Ectodermal cell (in vitro differentiated cells): ENCODE results near the gene ESRRG.

Experiments
- H3K27ac ChIP-seq: 2 replicates; pipeline ENCODE4 v1.7.0; 2013; ENCODE audit warnings: mild to moderate bottlenecking, low read depth, low read length; ENCODE audit not compliant: insufficient read depth, poor library complexity, severe bottlenecking
- H3K27me3 ChIP-seq: 2 replicates; pipeline ENCODE4 v1.7.0; 2013; ENCODE audit warnings: mild to moderate bottlenecking, low read length; ENCODE audit not compliant: insufficient read depth, control insufficient read depth, poor library complexity, severe bottlenecking
- H3K36me3 ChIP-seq: one replicate; pipeline ENCODE4 v1.7.0; 2013; ENCODE audit warnings: low read length; ENCODE audit not compliant: control insufficient read depth, insufficient read depth
- H3K4me1 ChIP-seq: one replicate; pipeline ENCODE4 v1.7.0; 2013; ENCODE audit warnings: low read length; ENCODE audit not compliant: control insufficient read depth, insufficient read depth
- H3K4me3 ChIP-seq: 2 replicates; pipeline ENCODE4 v1.7.0; 2013; ENCODE audit warnings: low read depth, low read length, control low read depth; ENCODE audit not compliant: insufficient read depth
- H3K9me3 ChIP-seq: 2 replicates; pipeline ENCODE4 v1.7.0; 2013; ENCODE audit warnings: mild to moderate bottlenecking, low read length, moderate library complexity; ENCODE audit not compliant: control insufficient read depth
- WGBS, 2 experiments: methylation state at CpG; one replicate each; pipeline ENCODE4 v1.1.7; 2013; ENCODE audit warnings: missing lambda C conversion rate in 2 of 2; 5-methylcytosine and 5-hydroxymethylcytosine counted together

Gene ESRRG

DNA sequence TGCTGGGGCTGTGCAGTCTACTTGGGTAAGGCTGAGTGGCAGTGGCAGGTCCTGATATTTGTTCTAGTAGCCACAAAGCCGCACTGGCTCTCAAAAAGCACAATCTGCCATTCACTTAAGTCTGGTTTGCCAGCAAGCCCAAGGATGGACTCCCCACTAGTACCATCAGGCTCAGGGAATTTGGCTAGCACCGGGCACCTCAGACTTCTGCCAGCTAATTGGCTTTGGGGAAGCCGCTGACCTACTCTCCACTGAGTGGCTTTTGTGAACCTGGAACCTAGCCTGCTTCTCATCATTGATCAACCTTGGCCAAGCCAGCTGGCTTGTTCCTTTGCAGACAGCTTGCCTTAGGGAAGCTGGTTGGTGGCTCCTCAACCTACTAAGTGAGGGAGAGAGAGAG, 83.1 kb downstream of the ESRRG start:
- no peaks in the 10 kb centered on the region for H3K27me3 ChIP-seq
- H3K9me3 ChIP-seq = no peaks in the 10 kb centered on the region
- no peaks in the 10 kb centered on the region for H3K4me1 ChIP-seq
- H3K27ac ChIP-seq = no peak overlapping the region
- H3K4me3 ChIP-seq = no peak overlapping the region
- 90 to 92% methylated on average over 3 of the region's 3 CpGs for WGBS, 2 experiments
- no peaks in the 10 kb centered on the region for H3K36me3 ChIP-seq

DNA sequence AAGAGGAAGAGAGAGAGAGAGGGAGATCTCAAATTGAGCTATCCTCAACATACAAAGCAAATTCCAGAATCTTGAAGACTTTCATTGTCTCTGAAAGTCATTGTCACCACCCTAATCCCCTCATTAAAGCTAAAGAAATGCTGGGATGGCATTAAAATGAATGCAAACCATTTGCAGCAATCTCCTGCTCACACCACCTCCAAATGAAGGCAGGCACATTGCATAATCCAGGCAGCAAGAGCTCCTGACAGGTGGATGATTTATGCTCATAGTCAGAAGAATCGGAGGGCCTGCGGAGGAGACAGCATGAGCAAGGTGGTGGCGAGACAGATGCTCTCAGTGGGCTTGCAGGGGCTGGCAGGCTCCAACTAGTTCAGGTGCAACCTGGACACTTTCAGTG, 90.2 kb downstream of the ESRRG start:
- Histone ChIP-seq H3K27me3 (no peaks in the 10 kb centered on the region), H3K4me3 (no peak overlapping the region), H3K9me3 (no peaks in the 10 kb centered on the region), H3K4me1 (no peaks in the 10 kb centered on the region), H3K36me3 (no peaks in the 10 kb centered on the region), H3K27ac (no peak overlapping the region)
- WGBS, 2 experiments = 82% methylated on average over 3 of the region's 3 CpGs

DNA sequence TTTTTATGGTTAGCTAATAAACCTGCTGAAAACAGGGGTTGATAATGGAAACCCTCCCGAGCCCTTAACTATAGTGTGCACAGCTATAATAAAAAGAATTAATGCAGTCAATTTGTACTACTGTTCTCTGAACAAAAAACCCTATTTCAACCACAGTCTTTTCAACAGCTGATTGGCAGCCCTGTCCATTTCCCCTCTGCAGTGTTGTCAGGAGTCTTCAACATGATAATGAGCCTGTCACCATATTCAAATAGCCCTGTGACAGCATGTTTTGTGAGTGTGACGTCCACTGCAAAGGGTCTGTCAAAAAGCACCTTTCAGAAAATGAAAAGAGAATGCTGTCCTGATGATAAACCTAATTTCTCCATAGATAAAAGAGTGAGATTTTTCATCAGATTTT, 92.7 kb downstream of the ESRRG start:
- no peak overlapping the region for H3K27ac ChIP-seq
- H3K4me1 ChIP-seq = no peaks in the 10 kb centered on the region
- no peaks in the 10 kb centered on the region for H3K27me3 ChIP-seq
- H3K36me3 ChIP-seq = no peaks in the 10 kb centered on the region
- H3K9me3 ChIP-seq = no peaks in the 10 kb centered on the region
- no peak overlapping the region for H3K4me3 ChIP-seq
- WGBS, 2 experiments = 20 to 36% methylated on average over 2 of the region's 2 CpGs

DNA sequence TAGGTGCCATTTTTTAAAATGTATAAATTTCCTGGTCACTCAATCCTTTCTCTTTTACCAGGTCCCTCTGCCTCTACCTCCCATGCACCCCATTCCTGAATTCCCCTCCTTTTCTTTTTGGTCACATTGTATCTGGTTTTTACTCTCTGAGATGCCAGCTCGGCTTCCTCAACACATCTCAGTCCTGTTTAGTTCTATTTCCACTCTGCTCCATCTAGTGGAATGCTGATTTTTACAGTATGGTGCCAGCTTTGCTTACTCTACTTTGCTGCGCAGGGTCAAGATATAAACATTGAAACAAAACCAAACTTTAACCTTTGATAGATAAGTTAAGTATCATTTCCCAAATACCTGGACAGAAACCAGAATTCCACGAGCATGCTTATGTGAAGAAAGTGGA, 96.0 kb downstream of the ESRRG start:
- Histone ChIP-seq H3K4me3 (no peak overlapping the region), H3K27me3 (no peaks in the 10 kb centered on the region), H3K27ac (no peak overlapping the region), H3K9me3 (no peaks in the 10 kb centered on the region), H3K36me3 (no peaks in the 10 kb centered on the region), H3K4me1 (no peaks in the 10 kb centered on the region)
- 90 to 92% methylated on average over 3 of the region's 3 CpGs for WGBS, 2 experiments

DNA sequence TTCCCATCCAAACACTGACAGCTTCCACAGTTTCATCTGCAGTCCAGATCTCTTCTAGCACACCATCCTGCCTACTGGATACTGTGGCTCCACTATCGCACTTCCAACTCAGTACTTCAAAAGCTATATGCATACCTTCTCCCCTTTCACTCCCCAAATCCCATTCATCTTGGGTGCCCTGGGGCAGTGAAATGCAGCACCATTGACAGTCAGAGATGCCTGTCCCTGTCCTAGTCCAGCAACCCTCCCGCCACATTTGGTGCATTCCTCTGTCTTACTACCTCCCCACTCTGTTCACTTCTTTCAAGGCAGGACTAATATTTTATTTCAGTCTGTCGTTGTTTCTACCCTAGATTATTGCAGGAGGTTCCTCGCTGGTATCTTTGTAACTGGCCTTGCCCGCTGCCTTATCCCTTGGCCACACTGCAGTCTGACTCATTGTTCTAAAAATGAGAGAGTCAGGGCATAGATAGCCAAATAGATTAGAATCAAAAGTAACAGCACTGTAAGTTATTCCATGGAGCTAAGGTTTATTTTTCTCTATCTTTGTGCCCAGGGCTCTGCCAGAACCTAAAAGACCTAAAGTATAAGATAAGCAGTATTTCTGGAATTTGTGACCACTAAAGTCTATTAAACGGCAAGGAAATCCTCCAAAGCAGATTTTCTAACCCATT, 96.7 kb downstream of the ESRRG start:
- H3K27me3 ChIP-seq = no peaks in the 10 kb centered on the region
- no peaks in the 10 kb centered on the region for H3K9me3 ChIP-seq
- no peak overlapping the region for H3K27ac ChIP-seq
- no peaks in the 10 kb centered on the region for H3K36me3 ChIP-seq
- no peaks in the 10 kb centered on the region for H3K4me1 ChIP-seq
- 89 to 91% methylated on average over 6 of the region's 6 CpGs for WGBS, 2 experiments
- no peak overlapping the region for H3K4me3 ChIP-seq

DNA sequence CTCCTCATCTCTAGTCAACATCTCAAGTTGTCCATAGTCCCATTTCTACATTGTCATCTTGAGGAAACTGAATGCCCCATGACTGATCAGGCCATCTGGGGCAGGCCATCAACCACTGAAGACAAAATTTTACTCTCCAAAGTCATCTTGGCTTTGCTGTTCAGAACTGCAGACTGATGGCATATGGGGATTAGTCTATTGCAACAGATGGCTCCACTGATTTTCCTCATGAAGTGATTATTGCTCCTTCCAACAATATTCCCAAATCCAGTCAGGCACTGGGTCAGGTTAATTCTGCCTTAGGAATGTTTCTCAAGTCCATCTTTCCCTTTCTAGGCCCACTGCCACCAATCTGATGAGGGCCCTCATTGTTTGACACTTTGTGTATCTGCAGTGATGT, 101.7 kb downstream of the ESRRG start:
- Histone ChIP-seq H3K27me3 (no peaks in the 10 kb centered on the region), H3K36me3 (no peaks in the 10 kb centered on the region), H3K4me3 (no peak overlapping the region), H3K9me3 (no peaks in the 10 kb centered on the region), H3K27ac (no peak overlapping the region), H3K4me1 (no peaks in the 10 kb centered on the region)

DNA sequence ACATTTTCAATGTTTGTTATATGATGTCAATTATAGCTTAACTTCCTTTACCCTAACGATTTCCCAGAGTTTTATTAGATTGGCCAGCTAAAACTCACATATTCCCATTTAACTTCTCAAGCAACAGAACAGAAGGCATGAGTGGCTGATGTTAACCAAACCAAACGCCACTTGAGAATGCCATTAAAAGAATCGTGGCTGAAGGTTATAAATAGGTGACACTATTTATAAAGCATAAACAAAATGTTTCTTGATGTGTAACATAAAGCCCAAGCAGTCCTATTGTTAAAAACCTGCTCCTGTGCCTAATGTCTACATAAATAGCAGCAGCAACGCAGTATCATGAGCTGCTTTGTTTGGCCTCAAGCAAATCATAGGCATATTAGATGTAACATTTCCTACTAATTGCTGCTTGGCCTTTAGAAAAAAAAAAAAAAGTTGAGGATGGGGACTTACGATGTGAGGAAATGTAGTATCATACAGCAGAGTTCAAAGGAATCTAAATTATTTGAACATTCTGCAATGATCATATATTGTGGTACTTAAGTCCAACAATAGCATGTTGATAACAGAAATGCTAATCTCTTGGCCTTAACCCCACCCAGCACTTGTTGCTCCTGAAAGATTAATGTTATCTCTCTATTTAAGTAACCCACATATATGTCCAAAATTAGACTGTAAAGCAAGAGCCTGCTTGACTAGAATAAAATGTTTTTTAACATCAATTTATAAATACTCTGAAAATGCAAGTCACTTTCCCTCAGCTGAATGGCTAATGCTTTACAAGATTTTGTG, 106.0 kb downstream of the ESRRG start:
- Histone ChIP-seq H3K27ac (no peak overlapping the region), H3K27me3 (no peaks in the 10 kb centered on the region), H3K36me3 (no peaks in the 10 kb centered on the region), H3K4me3 (no peak overlapping the region), H3K9me3 (no peaks in the 10 kb centered on the region), H3K4me1 (no peaks in the 10 kb centered on the region)
- WGBS, 2 experiments = 96 to 97% methylated on average over 5 of the region's 5 CpGs

DNA sequence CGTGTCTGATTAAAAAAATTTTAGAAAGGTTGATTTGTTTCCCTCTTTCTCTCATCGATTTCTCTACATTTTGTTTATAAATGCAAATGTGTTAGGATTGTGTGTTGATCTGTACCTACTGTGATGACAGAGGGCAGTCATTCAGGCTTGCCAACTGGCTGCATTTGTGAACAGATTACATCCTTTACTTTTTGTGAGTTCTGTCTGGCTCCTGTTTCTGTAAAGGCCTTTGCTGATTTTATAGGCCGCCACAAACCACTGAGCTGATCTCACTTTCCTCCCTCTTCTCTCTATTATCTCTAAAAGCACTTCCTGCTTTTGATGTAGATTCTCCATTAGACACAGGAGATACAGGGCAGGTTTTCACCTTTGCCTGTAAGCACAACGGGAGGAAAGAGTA, 106.8 kb downstream of the ESRRG start:
- no peaks in the 10 kb centered on the region for H3K27me3 ChIP-seq
- no peaks in the 10 kb centered on the region for H3K9me3 ChIP-seq
- H3K4me1 ChIP-seq = no peaks in the 10 kb centered on the region
- no peak overlapping the region for H3K27ac ChIP-seq
- 88 to 96% methylated on average over 2 to 3 of the region's 4 CpGs for WGBS, 2 experiments
- no peaks in the 10 kb centered on the region for H3K36me3 ChIP-seq
- no peak overlapping the region for H3K4me3 ChIP-seq

DNA sequence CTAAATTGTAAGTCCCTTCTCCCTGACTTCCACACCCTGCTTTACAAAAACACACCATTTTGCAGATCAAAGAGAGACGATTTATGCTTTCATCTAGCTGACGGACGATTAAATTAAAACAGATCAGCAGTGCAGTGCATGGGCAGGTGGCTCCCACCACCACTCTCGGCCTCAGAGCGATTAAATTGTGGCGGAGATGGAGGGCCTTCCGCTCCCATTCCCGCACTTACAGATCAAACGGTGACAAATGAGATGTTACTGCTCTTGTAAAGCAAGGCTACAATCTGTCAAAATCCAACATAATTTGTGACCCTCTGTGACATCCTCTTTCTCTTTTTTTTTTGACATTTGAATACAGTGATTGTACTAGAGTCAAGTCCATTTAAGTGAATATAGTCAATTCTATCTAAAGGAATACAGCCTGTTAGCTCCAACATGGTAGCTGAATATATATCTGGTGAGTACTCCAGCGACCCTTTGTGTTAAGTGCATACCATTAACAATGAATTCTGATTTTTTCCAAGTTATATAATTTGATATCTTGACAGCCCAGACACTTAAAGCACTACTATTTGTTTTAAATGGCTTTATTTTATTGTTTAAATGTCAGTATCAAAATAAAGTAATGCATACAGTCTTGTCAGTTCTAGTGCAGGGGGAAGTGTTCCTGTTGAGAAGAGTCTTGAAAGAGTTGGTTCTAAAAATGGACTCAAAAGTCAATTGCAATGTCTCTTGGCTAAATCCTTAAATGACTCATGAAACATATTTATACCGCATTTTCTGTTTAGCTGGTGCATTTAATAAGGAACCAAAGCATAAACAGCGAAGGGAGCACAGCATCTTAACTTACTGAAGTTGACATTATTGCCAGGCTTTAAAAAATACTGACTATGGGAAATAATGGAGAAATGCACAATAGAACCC, 109.0 kb downstream of the ESRRG start:
- WGBS, 2 experiments = 95 to 96% methylated on average over 11 to 12 of the region's 12 CpGs
- no peaks in the 10 kb centered on the region for H3K27me3 ChIP-seq
- no peak overlapping the region for H3K27ac ChIP-seq
- no peaks in the 10 kb centered on the region for H3K9me3 ChIP-seq
- no peak overlapping the region for H3K4me3 ChIP-seq
- H3K36me3 ChIP-seq = no peaks in the 10 kb centered on the region
- no peaks in the 10 kb centered on the region for H3K4me1 ChIP-seq

DNA sequence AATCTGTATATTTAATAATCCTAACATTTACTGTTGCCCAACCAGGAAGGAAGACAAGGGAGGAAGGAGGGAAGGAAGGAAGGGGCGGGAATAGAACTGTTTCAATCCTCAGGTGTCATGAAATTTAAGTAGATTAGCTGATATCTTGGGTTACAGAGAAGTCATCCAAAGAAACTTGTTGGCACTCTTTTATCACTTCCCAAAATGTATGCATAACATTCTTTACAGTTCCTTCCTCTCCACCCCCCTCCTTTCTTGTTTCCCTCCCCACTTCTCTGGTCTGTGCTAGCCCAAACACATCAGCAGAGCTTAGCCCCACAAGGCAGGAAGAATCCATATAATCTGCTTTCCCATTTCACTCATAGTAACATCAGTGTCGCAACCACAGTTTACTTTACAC, 110.9 kb downstream of the ESRRG start:
- Histone ChIP-seq H3K4me3 (no peak overlapping the region), H3K4me1 (no peaks in the 10 kb centered on the region), H3K9me3 (no peaks in the 10 kb centered on the region), H3K36me3 (no peaks in the 10 kb centered on the region), H3K27ac (no peak overlapping the region), H3K27me3 (no peaks in the 10 kb centered on the region)
- WGBS, 2 experiments = 93 to 94% methylated on average over 2 of the region's 2 CpGs
